LHCN-M2 (cell line): ENCODE data around the gene NXF1. TPM values are rescaled to one million over a fixed set of nuclear protein-coding genes. Genes with fewer than 3 reads are reported as not detected.
"Not testable (repeated sequence)": the region's sequence is repeated elsewhere in the genome, so short reads cannot be mapped to it uniquely, and the experiment has no call there.

ENCODE experiments used
- DNase-seq: peaks from one replicate; pipeline ENCODE4 v3.0.0-alpha.2; 2012; ENCODE audit warnings: low read depth
- total RNA-seq: library from RNA; depleted of rRNA; stranded (reverse); fragments of >200 nt; gene quantifications from 2 replicates; pipeline ENCODE4 v1.2.3, GENCODE V29; 2014

The NXF1 gene
- total RNA-seq, 1 experiment from 2014 or later, result 39.6 TPM

DNA sequence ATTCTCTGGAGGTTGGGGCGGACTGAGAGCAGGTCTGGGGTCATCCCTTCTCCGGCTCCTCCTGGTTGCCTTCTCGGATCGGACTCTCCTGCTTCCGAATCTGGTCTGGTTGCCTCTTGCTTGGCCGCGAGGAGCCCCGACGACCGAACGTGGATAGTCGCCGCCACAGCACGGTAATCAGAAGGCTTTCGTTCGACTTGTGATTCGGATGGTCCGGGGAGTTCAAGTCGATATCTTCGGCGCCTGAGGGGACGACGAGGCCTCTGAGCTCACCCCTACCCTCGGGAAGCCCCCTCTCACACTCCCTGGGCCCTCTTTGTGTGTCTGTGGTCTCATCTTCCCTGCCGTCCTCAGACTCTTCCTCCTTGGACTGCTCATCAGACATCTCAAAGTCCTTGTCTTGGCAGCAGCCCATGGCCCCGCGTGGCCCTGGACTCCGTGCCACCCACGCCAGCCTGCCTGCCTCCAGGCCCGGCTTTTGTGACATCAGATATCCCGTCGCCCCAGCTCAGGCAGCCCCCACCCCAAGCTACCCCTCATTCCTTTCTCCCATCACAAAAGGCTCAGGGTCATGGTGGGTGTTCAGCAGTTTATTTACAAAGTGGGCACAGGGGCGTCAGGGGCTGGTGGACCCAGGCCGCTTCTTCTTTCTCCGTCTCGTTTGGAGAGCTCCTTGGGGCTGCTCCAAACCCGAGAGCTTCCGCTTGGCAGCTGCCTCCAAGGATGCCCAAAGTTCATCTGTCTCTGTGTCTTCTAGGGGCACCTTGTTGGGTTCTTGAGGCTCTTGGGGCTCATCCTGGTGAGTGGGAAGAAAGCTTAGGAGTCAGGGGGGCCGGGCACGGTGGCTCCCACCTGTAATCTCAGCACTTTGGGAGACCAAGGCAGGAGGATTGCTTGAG is 27.3 kb upstream of the NXF1 start, which contains the start of gene TEX54:
Gene TEX54 (minus strand): TSS at position 506 of the 899 bp plus-strand sequence.
- DNase-seq, result no peak

GRCh38 chr11:62831520-62832335 is 26.5 kb upstream of the NXF1 start, which contains the start of gene STX5:
Gene STX5 (minus strand): TSS chr11:62832051. CDS start chr11:62831243, 808 bp downstream.
- DNase-seq, result peak; percentile 97

DNA sequence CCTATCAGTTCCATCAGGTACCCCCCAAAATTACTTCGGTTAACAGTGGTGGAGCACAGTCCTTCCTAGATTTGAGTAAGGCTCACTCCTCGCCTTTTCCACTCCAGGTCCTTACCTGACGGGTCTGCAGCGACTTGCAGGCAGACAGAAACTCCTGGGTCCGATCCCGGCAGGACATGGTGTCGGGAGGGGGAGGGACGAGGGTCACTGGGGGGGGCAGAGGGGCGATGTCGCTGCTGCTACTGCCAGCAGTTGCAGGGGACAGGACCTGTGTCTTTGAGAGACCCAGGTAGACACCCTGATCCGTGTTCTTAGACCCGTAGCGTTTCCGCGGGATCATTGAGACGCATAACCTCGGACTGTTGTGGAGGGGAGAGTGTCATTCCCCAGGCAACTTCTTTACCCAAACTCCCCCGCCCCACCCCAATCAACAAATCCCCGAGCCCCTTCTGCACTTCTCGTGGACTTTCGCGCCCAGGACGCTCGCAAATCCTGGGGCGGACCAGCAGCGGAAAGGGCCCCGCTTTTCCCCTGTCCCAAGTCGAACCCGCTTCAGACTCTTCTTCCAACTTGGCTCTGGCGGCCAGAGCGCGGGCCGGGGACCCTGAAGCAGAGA is 25.8 kb upstream of the NXF1 start:
- no peak for DNase-seq

GRCh38 chr11:62828130-62828529 is 22.9 kb upstream of the NXF1 start:
- DNase-seq, result not testable (repeated sequence)

DNA sequence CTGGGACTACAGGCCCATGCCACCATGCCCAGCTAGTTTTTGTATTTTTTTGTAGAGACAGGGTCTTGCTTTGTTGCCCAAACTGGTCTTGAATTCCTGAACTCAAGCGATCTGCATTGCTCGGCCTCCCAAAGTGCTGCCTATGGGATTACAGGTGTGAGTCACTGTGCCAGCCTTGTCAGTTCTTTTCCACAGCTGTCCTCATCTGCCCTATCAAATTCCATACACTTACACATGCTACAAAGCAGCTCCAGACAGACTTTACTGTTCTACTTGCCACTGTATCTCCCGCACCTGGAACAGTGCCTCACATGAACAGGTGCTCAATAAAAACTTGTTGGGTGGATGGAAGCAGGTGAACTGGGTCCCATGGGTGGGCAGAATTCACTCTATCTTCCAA is 18.4 kb upstream of the NXF1 start:
- peak; percentile 73 for DNase-seq

- no peak for DNase-seq
Measured at GRCh38 chr11:62817129-62817528, 11.9 kb upstream of the NXF1 start.

DNA sequence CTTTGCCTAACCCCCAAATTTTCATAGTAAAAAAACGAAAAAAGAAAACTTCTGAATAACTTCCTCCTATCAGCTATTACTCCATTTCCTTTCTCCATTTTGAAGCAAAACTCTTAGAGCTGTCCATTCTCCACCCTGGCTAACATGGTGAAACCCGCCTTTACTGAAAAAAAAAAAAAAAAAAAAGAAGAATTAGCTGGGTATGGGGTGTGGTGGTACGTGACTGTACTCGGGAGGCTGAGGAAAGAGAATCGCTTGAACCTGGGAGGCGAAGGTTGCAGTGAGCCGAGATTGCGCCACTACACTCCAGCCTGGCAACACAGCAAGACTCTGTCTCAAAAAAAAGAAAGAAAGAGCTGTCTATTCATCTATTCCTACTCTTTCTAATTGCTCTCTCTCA is 11.3 kb upstream of the NXF1 start:
- no peak for DNase-seq

GRCh38 chr11:62811659-62812058 is 6.4 kb upstream of the NXF1 start:
- DNase-seq, result no peak

GRCh38 chr11:62810748-62811147 is 5.5 kb upstream of the NXF1 start:
- no peak for DNase-seq

- DNase-seq, result peak; percentile 43
Measured at GRCh38 chr11:62806611-62807121, 1.4 kb upstream of the NXF1 start.

DNA sequence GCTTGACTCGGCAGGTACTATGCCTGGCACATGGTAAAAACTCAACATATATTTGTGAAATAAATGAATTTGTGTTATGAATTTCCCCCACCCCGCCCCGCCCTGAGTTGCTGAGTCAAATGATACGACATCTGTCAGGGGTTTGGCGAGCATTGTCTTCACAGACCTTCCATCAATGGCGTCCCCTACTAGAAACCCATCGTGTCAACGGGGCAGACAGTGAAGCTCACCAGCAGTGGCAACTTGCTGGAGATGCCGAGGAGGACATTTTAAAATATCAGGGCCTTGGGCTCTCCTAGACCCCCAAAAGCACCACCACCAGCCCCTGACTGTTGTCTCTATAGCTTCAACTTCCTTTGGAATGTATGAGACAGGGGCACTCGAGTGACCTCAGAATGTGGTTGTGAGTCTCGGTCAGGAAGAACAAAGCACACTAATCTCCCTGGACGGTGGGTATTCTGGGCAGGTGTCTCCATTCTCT is 761 bp upstream of the NXF1 start:
- DNase-seq, result peak; percentile 32

DNA sequence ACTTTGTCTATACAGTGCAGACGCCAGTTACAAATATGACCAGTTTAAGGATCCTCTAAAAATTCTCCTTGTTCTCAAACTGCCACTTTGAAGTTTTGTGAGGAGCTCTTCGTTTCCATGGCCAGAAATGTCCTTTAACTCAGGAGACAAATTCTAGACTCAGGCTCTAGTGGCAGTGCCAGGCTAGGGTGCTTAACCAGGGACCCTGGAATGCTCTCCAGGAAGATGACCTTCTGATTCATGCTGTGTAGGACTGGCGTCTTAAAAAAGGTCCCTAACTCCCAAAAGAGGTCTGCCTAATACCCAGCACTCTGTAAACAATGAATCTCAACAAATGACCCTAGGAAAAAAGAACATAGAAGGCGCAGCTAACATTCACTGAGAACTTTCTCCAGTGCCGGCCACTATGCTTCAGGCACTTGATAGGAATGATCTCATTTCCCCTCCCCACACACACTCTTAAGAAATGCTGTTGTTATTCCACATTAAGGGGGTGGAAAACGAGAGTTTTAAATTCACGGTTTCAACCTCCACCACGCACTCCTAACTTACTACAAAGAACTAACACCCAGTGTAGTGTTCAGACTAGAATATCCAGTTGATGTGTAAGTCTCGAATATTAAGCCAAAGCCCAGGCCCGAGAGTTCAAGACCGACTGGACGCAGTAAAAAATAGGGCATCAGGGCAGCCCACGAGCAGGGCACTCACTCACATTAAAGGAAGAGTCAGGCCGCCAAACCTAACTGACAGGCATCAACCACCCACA is 747 bp downstream of the NXF1 start:
- DNase-seq, result peak; percentile 21

DNA sequence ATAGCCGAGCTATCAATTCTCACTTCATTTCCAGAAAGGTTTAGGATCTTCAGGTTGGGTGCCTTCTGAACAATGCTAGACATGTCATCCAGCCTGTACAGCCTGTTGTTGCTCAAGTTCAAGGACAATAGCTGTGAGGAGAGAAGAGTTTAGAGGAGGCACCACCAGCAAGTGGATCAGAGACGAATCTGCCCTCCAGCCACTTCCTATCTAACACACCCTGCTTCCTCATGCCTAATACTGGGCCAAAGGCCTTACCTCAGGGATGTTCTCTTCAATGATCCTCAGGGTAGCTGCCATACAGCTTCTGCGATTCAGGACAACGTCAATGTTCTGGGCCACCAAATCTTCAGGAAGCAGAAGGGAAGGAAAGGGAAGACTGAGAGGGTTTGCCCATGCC is 4.2 kb downstream of the NXF1 start:
- no peak for DNase-seq

DNA sequence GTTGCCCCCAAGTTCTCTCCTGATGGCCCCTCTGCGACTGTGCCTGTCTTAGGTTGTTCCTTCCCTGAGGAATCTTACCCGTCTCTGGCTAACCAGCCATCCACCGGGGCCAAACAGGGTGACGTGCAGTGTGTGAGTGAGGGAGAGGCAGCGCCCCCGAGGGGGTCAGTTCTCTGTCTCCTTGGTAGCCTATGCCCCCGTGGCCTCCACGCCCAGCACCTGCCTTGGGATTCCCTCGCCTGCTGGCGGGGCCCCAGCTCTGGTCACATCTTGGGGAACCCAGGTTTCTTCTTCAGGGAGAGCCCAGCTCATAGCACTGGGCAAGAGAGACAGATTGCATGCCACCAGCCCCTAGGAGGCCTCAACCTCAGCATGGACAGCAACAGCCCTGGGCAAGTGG is 5.8 kb downstream of the NXF1 start:
- no peak for DNase-seq

DNA sequence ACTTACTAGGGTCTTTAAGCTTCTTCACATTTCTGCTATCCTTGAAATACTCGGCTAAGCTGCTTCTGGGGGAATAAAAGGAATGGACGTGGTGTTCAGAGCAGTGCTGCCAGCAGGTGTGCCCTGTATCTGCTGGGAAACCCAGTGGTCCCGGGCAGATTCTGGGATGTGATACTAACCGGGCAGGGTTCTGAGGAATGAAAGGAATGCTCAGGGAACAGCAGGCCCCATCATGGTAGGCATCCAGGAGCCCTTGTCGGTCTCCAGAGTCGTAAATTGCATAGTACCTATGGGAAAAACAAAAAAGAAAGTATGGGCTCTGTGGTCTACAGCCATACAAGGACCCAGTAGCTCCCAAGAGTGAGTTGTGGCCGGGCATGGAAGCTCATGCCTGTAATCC is 9.0 kb downstream of the NXF1 start:
- DNase-seq, result no peak

GRCh38 chr11:62794201-62794775 is 11.0 kb downstream of the NXF1 start:
- DNase-seq, result no peak

GRCh38 chr11:62792202-62792575 is 13.1 kb downstream of the NXF1 start:
- no peak for DNase-seq

DNA sequence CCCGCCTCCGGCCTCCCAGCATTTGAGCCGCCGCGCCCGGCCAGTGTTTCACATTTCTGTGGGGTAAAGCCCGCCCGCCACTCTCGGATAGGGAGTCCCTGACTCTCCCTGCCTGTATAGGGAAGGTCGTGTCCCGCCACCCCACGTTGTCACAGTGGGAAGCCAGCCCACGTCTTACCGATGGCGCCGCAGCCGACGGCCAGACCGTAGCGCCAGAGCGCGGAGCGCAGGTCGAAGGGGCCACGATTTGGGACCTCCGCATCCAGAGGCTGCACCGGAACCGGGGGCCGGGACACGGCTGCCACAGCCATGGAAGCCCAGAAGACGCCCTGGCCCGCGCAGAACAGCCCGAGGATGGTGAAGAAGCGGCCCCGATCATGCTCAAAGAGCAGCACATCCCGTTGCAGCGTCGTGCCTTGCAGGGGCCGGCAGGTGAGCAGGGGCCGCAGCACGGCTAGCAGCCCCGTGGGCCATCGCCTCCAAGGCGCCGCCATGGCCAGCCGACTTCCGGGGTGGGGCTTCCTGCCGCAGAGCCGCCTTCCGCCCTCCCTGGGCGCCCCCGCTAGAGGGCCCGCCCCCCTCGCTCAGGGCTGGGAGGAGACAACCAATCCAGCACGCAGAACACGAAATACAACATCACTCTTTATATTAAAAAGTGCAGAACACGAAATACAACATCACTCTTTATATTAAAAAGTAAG is 13.6 kb downstream of the NXF1 start, which contains the start of gene TMEM223:
Gene TMEM223 (minus strand): TSS at position 506 of the 701 bp plus-strand sequence. CDS start 12 bp downstream, at position 494.
- peak; percentile 76 for DNase-seq

DNA sequence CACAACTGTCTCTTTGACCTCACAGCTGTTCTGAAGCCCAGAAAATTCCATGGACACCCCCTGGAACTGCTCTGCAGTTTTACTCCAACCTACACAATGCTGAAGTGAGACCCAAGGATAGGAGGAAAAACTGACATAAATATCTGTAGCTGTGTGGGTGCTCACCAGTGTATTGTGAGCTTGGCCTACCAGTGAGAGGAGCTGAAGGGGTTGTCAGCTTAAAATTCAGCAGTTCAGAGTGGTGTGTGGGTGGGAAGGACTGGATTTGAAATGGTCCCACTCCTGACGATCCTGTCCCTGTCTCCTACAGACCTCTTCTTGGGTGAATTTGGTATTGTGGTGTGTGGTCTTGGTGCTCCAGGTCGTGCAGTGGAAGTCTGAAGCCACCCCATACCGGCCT is 15.7 kb downstream of the NXF1 start:
- no peak for DNase-seq

DNA sequence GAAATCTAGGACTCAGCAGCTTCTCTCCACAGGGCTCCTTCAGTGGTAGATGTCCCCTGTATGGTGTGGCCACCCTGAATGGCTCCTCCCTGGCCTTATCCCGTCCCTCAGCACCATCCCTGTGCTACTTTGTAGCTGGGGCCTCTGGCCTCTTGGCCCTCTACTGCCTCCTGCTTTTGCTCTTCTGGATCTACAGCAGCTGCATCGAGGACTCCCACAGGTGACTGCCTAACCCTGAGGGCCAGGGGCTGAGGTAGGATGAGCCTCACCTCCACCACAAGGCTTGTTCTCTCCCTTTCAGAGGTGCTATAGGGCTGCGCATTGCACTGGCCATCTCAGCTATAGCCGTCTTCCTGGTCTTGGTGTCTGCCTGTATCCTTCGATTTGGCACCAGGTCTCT is 16.2 kb downstream of the NXF1 start:
- DNase-seq, result no peak
